Mesendoderm (in vitro differentiated cells): Measurements from ENCODE around the gene MDH1.
A peak's percentile ranks its signal among the peaks of the same experiment; 100 is the strongest.

Source experiments
- DNase-seq: peaks from one replicate; pipeline ENCODE4 v3.0.0; 2013
- H2AK5ac ChIP-seq: 2 replicates; pipeline ENCODE4 v1.6.1; 2013; ENCODE audit warnings: low read length, inconsistent platforms
- H2BK120ac ChIP-seq: 2 replicates; pipeline ENCODE4 v1.6.1; 2013; ENCODE audit warnings: low read depth, mild to moderate bottlenecking, low read length, moderate library complexity, mixed read lengths
- H2BK15ac ChIP-seq: replicated peaks from 2 replicates; pipeline ENCODE4 v1.6.1; 2013; ENCODE audit warnings: low read depth, mild to moderate bottlenecking, moderate library complexity
- H2BK5ac ChIP-seq: 2 replicates; pipeline ENCODE4 v1.6.1; 2013; ENCODE audit warnings: low read length, inconsistent platforms
- H3K18ac ChIP-seq: 2 replicates; pipeline ENCODE4 v1.6.1; 2013; ENCODE audit warnings: mild to moderate bottlenecking, low read length, mixed read lengths
- H3K23ac ChIP-seq: one replicate; pipeline ENCODE4 v1.6.1; 2013; ENCODE audit warnings: low read length
- H3K27ac ChIP-seq: 2 replicates; pipeline ENCODE4 v1.5.1; 2013; ENCODE audit warnings: low read depth, mild to moderate bottlenecking, inconsistent platforms, low read length, moderate library complexity
- H3K27me3 ChIP-seq: 2 replicates; pipeline ENCODE4 v1.6.1; 2013; ENCODE audit warnings: low read length, control low read depth, mild to moderate bottlenecking, inconsistent platforms; ENCODE audit not compliant: insufficient read depth, poor library complexity
- H3K36me3 ChIP-seq: 2 replicates; pipeline ENCODE4 v1.6.1; 2013; ENCODE audit warnings: low read length, inconsistent platforms; ENCODE audit not compliant: control insufficient read depth, insufficient read depth
- H3K4ac ChIP-seq: one replicate; pipeline ENCODE4 v1.6.1; 2013; ENCODE audit warnings: low read depth, mild to moderate bottlenecking, low read length, moderate library complexity
- H3K4me1 ChIP-seq: 2 replicates; pipeline ENCODE4 v1.6.1; 2013; ENCODE audit warnings: low read depth, low read length, inconsistent platforms; ENCODE audit not compliant: control insufficient read depth
- H3K4me2 ChIP-seq: 2 replicates; pipeline ENCODE4 v1.6.1; 2013; ENCODE audit warnings: low read length
- H3K4me3 ChIP-seq: 2 replicates; pipeline ENCODE4 v1.5.1; 2013; ENCODE audit warnings: mild to moderate bottlenecking, low read length
- H3K56ac ChIP-seq: one replicate; pipeline ENCODE4 v1.6.1; 2013; ENCODE audit warnings: low read length
- H3K79me1 ChIP-seq: 2 replicates; pipeline ENCODE4 v1.6.1; 2013; ENCODE audit warnings: low read length, inconsistent platforms
- H3K79me2 ChIP-seq: 2 replicates; pipeline ENCODE4 v1.6.1; 2013; ENCODE audit warnings: mild to moderate bottlenecking, low read length; ENCODE audit not compliant: control insufficient read depth, insufficient read depth
- H3K9ac ChIP-seq: 2 replicates; pipeline ENCODE4 v1.6.1; 2013; ENCODE audit warnings: low read length, inconsistent platforms
- H4K5ac ChIP-seq: one replicate; pipeline ENCODE4 v1.6.1; 2013; ENCODE audit warnings: low read length
- H4K8ac ChIP-seq: one replicate; pipeline ENCODE4 v1.6.1; 2013; ENCODE audit warnings: low read depth, mild to moderate bottlenecking, control low read depth, low read length, moderate library complexity
- WGBS: extraction: QIAGEN DNeasy Blood & Tissue Kit; methylation state at CpG from one replicate; pipeline ENCODE4 v1.1.7; 2013; ENCODE audit warnings: low lambda C conversion rate, missing lambda C conversion rate; ENCODE audit not compliant: insufficient coverage; ENCODE audit errors: extremely low coverage; 5-methylcytosine and 5-hydroxymethylcytosine counted together

MDH1 gene

DNA sequence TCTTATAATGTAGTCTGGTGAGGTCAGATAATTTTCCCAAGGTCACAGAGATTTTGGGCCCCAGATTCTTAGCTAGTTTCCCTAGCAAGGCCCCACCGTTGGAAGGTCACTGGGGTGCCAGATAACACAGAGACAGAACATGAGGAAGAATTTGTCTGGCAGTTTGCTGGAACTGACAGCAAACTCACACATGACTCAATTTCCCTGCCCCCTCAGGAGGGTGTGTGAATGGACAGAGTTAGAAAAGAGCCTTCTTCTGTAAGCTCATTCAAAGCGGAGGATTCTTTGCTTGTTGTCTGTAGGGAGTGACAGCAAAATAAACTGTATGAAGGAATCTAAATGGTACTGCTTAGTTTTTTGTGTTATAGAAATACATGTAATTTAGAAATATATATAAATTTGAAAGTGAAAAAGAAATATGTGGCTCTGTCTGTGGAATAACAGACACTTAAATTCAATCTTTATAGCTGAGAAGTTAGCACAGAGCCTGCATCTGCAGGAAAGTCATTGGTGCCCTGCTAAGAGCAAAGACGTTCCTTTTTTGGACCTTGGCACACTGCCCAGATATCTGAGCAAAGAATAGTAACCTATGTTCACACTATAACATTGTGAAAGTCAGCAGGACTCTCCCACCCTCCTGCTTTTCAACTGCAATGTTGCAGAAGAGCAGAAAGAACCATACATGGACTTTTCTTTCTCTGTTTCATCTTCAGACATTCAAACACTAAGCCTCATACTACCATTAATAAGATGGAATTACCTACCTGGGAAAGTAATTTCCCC is 2.1 kb downstream of the MDH1 start:
- H3K18ac ChIP-seq, result no peak overlapping the region
- peak; percentile 53 for DNase-seq
- H3K9ac ChIP-seq, result peak overlapping the region; percentile 39
- no peak overlapping the region for H3K4me3 ChIP-seq
- no peak overlapping the region for H3K23ac ChIP-seq
- peaks cover 1% of the 10 kb centered on the region for H3K36me3 ChIP-seq
- H3K56ac ChIP-seq, result no peak overlapping the region
- no peak overlapping the region for H3K27ac ChIP-seq
- H2AK5ac ChIP-seq, result no peak overlapping the region
- no peak overlapping the region for H2BK15ac ChIP-seq
- no peak overlapping the region for H3K4ac ChIP-seq
- WGBS, result no CpG with 5 or more reads among the region's 3 CpGs
- no peak overlapping the region for H4K5ac ChIP-seq
- no peak overlapping the region for H2BK120ac ChIP-seq
- H3K79me2 ChIP-seq, result peaks cover 32% of the 10 kb centered on the region
- no peak overlapping the region for H3K4me2 ChIP-seq
- H3K4me1 ChIP-seq, result peaks cover 5% of the 10 kb centered on the region
- H3K27me3 ChIP-seq, result no peaks in the 10 kb centered on the region
- no peak overlapping the region for H2BK5ac ChIP-seq
- peaks cover 16% of the 10 kb centered on the region for H3K79me1 ChIP-seq
- H4K8ac ChIP-seq, result no peak overlapping the region

DNA sequence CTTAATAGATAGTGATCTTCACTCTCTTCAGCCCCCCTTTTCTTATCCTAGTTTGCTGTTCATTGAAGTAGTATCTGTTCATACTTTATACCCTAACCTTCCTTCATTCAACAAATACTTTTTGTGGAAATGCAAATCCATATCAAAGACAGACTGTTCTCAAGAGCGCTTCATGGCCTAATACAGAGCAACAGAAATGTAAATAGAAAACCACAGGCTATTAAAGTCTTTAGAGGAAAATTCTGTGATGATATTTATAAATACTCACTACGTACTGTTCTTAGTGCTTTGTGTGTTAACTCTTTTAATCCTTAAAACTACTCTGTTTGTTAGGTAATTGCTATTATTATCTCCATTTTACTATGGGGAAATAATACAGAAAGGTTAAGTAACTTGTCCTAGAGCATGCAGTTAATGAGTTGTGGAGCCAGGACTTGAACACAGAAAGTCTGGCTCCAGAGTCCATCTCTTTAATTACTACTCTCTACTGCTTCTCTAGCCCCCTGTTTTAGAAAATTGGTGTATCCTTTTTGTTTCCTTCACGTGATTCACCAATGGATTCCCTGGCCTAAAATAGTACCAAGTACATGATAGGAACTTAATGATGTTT is 2.9 kb downstream of the MDH1 start:
- Histone ChIP-seq H3K4me2 (no peak overlapping the region), H3K36me3 (peaks cover 1% of the 10 kb centered on the region), H4K5ac (no peak overlapping the region), H2BK5ac (no peak overlapping the region), H3K27me3 (no peaks in the 10 kb centered on the region), H3K4me3 (no peak overlapping the region), H3K27ac (no peak overlapping the region), H3K18ac (no peak overlapping the region), H4K8ac (no peak overlapping the region), H3K56ac (no peak overlapping the region), H2AK5ac (no peak overlapping the region), H3K79me2 (peaks cover 32% of the 10 kb centered on the region), H2BK120ac (no peak overlapping the region), H3K4ac (no peak overlapping the region), H3K4me1 (peaks cover 5% of the 10 kb centered on the region), H3K79me1 (peaks cover 19% of the 10 kb centered on the region), H3K9ac (no peak overlapping the region), H3K23ac (no peak overlapping the region), H2BK15ac (no peak overlapping the region)
- no peak for DNase-seq
- WGBS, result no CpG with 5 or more reads among the region's 3 CpGs

DNA sequence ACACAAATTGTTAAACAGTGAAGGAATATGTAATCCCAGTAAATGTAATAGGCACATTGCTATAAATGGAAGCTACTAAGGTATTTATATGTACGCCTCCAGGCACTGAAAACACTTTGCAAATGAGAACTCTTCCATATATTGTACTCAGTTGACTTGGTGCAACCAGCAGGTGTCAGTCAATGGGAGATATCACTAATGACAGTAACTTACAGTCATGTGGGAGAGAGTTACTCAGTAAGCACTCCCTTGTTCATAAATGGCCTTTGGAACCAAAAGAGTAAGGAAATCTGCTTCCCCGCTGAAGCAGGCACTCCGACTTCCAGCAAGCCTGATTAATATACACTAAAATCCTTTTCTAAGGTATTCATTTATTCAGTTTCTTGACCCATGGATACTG is 5.9 kb downstream of the MDH1 start:
- Histone ChIP-seq H3K36me3 (peaks cover 1% of the 10 kb centered on the region), H3K27me3 (no peaks in the 10 kb centered on the region), H2AK5ac (no peak overlapping the region), H3K4me3 (no peak overlapping the region), H3K79me1 (peaks cover 14% of the 10 kb centered on the region), H2BK5ac (no peak overlapping the region), H4K5ac (no peak overlapping the region), H3K27ac (no peak overlapping the region), H4K8ac (no peak overlapping the region), H3K4ac (no peak overlapping the region), H3K4me2 (no peak overlapping the region), H3K18ac (no peak overlapping the region), H3K79me2 (peaks cover 23% of the 10 kb centered on the region), H3K23ac (no peak overlapping the region), H3K9ac (no peak overlapping the region), H2BK15ac (no peak overlapping the region), H3K4me1 (peaks cover 5% of the 10 kb centered on the region), H3K56ac (no peak overlapping the region), H2BK120ac (no peak overlapping the region)
- DNase-seq, result no peak
- no CpG with 5 or more reads among the region's 3 CpGs for WGBS

DNA sequence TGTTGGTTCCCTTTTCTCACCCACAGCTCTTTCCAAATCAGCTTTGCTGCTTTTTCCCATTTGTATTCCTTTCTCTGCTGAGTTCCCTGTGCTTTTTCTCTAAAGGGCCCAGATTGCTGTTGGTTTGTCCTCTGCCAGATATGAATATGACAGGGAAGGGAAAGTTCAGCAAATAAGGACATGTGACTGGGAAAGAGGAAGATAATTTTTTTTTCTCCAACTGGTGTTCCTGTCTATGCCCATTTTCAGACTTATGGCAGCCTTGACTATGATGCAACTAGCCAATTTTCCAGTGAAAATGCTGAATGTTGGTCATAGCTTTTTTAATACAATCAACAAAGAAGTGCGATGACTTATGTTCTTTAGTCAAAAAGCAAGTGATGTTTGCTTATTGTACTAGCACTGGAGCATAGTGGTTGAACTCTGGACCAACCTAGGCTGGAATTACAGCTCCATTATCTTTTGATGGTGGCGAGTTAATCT is 7.7 kb downstream of the MDH1 start:
- Histone ChIP-seq H3K23ac (no peak overlapping the region), H3K9ac (no peak overlapping the region), H4K5ac (no peak overlapping the region), H2BK120ac (no peak overlapping the region), H3K27me3 (no peaks in the 10 kb centered on the region), H3K18ac (no peak overlapping the region), H3K27ac (no peak overlapping the region), H4K8ac (no peak overlapping the region), H3K4me1 (peaks cover 3% of the 10 kb centered on the region), H3K79me1 (peaks cover 9% of the 10 kb centered on the region), H3K79me2 (peaks cover 8% of the 10 kb centered on the region), H2AK5ac (no peak overlapping the region), H2BK15ac (no peak overlapping the region), H3K4me2 (no peak overlapping the region), H2BK5ac (no peak overlapping the region), H3K4me3 (no peak overlapping the region), H3K4ac (no peak overlapping the region), H3K36me3 (no peaks in the 10 kb centered on the region), H3K56ac (no peak overlapping the region)
- DNase-seq, result no peak
- WGBS, result no CpG with 5 or more reads among the region's 2 CpGs

DNA sequence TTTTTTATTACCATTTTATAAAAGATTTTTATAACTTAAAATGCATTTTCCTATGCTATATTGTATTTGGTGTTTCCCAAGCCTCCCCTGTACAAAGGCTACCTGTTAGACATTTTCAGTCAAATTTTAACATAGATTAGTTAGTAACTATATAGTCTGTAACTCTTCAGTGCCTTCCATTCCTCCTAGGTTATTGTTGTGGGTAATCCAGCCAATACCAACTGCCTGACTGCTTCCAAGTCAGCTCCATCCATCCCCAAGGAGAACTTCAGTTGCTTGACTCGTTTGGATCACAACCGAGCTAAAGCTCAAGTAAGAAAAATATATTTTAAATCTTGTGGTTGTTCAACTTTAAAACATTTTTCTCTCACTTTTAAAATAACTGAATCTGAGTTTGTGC is 10.2 kb downstream of the MDH1 start:
- H3K4me3 ChIP-seq, result no peak overlapping the region
- no CpG with 5 or more reads among the region's 2 CpGs for WGBS
- no peak overlapping the region for H3K4ac ChIP-seq
- H2BK5ac ChIP-seq, result no peak overlapping the region
- no peaks in the 10 kb centered on the region for H3K27me3 ChIP-seq
- H3K27ac ChIP-seq, result no peak overlapping the region
- no peaks in the 10 kb centered on the region for H3K36me3 ChIP-seq
- no peak overlapping the region for H3K9ac ChIP-seq
- peaks cover 3% of the 10 kb centered on the region for H3K4me1 ChIP-seq
- no peak overlapping the region for H3K56ac ChIP-seq
- H3K79me1 ChIP-seq, result peaks cover 6% of the 10 kb centered on the region
- H2AK5ac ChIP-seq, result no peak overlapping the region
- DNase-seq, result no peak
- no peak overlapping the region for H4K8ac ChIP-seq
- H4K5ac ChIP-seq, result no peak overlapping the region
- no peak overlapping the region for H3K18ac ChIP-seq
- no peak overlapping the region for H3K4me2 ChIP-seq
- no peak overlapping the region for H3K23ac ChIP-seq
- H3K79me2 ChIP-seq, result peaks cover 2% of the 10 kb centered on the region
- no peak overlapping the region for H2BK15ac ChIP-seq
- H2BK120ac ChIP-seq, result no peak overlapping the region
